GM18907 (cell line): ENCODE results near the gene EPAS1.

Source experiments
- ATAC-seq: cut with Tn5 transposase; IDR thresholded peaks from one replicate; pipeline ENCODE4 v1.9.1; 2021; ENCODE audit warnings: mild to moderate bottlenecking, moderate library complexity; ENCODE audit not compliant: unreplicated experiment

Gene EPAS1

DNA sequence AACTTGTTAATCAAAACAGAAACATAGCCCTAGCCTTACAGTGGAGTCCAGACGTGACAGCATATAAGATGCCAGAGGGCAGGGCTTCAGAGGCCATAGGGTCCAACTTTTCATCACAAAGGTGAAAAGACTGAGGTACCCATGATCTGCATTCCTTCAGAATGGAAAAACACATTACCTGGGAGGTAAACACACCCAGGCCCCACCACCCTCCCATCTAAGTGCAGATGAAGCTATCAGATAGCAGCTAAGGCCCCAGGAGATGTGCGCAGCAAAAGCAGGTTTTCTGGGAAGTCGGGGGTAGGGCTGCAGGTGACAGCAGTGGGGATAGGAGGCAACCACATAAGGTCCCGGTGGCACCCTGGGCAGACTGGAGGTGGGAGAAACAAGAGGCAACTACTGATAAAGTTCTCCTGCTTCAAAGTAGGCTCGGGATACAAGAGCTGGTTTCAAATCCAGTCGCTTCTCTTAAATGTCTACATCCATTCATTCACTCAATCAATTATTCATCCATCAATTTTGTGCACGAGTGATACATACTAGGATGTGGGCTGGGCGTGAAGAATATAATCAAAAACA lies 107.1 kb downstream of the EPAS1 start:
- ATAC-seq = no peak

DNA sequence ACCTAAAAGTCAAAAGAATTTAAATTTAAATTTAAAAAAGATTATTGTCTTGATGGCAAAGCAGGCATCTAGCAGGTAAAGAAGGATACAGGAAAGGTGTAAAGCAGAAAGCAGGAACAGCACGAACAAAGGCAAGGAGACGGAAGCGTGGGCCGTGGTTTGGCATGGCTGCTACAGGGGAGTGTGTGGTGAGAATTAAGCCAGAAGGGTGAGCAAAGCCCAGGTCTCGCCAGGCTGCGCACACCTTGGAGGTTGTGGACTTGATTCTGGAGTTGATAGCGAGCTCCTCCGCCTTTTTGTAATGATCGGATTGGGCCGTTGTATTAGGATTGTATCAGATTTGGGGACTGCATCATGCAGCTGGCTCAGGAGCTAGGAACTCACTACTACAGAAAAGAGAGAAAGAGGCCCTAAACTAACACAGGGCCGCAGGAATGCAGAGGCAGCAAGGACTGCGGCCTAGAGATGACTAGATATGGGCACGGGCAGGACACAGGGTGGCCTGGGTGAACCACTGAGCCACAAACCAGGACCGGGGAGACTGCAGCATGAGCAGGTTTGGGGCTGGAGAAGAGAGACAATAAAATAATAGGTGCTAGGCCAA lies 110.7 kb downstream of the EPAS1 start:
- ATAC-seq = no peak

DNA sequence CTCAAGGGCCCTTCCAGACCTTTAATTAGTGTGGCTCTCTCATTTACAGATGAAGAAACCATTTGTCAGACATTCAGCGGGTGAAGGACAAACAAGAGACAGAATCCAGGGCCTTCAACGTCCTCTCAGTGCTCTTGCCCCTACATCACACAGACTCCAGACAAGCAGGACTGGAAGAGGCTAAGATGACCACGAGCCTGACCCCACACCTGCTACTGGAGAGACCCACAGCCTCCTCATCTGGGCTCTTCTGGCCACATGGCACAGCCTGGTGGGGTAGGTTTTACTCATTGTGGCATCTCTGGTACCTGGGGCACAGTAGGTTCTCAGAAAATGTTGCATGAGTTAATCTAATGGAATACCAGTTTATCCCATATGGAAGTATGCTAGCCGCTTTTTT lies 112.5 kb downstream of the EPAS1 start:
- no peak for ATAC-seq

DNA sequence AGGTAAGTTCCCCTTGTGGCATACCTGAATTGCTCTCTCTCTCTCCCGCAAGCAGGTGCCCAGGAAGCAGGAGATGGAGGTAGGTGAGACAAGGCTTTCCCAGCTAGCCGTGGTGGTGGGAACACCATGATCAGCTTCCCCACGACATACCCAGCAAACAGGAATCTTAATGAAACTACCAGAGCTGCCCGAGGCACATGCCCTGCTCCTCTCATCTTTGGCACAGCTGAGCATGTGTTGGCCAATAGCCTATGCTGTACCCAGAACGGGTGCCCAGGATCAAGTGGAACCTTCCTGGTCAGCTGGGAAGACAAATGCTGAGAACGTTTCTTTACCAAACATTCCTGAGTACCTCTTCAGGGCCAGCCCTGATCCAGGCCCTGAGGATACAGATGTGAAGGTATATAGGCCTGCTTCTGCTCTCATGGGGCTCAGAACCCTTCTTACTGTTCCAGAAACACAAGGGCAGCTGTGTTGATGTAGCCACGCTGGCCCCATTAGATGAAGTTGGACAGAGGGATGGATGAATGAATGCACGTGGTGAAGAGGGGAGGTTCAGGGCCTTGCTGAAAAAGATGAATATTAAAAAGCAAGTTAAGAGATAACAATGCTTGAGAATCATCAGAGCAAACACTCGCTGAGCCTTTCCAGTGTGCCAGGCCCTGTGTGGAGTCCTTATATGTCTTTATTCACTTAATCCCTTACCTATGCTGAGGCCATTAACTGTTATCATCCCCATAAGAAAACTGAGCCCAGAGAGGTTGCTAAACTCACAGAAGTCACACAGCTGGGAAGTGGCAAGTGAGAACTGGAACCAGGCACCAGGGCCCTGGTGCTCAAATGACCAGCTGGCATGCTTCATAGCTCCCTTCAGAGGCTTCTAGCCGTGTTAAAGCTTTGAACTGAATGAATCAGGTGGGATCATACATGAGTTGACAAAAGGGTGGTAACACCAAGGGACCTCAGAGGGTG lies 113.4 kb downstream of the EPAS1 start:
- no peak for ATAC-seq

DNA sequence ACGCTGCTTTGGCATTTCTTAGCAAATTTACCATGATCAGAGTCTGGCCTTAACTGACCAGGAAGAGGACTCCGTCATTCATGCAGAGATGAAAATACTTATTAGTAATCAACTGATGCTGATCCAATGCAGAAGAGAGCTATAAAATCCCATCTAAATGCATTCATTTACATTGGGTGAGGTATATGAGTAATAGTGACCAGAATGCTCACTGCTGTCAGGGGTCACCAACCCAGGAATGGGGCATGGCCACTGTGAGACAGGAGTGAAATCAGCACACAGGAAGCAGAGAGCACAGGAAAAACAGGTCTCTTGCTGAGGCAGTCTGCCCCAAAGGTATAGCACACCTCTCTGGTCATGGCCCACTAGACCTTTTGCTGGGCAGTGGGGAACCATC lies 114.0 kb downstream of the EPAS1 start:
- no peak for ATAC-seq

DNA sequence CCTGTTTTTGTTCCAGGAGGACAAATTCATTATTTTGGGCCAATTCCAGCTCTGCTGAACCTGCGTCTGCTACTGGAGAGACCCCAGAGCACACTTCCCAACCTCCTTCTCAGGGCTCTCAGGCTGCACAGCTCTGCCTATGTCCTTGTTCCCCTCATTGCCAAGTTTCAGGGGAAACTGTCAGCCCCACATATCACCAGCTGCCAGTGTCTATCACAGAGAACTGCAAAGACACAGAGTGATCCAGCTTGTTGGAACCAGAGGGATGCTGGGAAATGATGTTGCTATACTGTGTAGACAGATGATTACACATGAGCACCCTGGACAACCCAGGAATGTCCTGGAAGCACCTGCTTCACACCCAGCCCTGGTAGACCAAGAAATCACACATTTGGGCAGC lies 114.8 kb downstream of the EPAS1 start:
- no peak for ATAC-seq

DNA sequence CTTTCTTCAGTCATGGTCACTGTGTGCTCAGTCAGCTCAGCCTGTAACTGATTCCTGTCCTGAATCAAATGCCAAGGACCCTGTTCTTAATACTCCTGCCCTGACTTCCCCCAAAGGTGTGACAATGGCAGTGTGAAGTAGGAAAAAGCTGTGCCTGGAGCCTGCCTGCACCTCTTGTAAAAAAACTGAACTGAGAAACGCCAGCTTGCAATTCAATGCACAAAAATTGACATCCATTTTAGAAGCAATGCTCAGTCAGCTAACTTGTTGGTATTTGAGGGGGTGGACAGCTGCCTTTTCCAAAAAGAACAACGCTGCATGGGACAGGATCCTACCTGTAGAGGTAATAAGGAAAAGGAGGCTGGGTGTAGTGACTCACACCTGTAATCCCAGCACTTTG lies 115.9 kb downstream of the EPAS1 start:
- no peak for ATAC-seq

DNA sequence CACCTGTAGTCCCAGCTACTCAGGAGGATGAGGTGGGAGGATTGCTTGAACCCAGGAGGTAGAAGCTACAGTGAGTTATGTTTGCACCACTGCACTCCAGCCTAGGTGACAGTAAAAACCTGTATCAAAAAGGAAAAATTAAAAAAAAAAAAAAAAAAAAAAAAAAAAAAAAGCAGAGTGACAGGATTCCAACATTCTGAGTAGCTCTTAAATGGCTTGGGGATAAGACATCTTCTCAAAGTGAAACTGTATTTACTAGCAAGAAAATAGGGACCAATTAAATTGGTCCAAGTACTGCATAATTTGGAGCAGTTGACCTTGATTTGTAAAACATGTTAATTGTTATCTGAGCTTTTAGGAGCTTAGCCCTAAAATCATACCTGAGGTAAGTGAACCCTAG lies 116.4 kb downstream of the EPAS1 start:
- no peak for ATAC-seq

DNA sequence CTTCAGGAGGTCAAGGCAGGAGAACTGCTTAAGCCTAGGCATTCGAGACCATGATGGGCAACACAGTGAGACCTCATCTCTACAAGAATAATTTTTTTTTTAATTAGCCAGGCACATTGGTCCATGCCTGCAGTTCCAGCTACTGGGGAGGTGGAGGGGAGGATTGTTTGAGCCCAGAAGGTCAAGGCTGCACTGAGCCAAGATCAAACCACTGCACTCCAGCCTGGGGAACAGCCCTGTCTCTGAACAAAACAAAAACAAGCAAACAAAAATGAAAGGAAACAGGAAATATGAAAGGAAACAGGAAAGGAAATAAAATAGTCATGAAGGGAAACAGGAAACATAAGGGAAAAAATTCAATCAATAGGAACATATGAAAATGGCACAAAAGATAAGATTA lies 117.5 kb downstream of the EPAS1 start:
- ATAC-seq = no peak

DNA sequence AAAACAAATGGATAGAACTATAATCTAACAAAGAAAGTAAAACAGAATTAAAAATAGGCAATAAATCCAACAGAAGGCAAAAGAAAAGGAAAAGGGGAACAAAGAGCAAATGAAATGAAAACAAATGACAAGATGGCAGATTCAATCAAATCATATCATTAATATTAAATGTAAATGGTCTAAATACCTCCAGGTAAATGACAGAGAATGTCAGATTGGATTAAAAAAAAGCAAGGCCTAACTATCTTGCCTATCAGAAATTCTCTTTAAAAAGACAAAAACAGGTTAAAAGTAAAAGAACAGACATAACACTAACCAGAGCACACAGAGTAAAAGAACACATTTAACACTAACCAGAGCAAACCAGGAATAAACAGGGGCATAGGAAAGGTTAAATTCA lies 119.1 kb downstream of the EPAS1 start:
- no peak for ATAC-seq

DNA sequence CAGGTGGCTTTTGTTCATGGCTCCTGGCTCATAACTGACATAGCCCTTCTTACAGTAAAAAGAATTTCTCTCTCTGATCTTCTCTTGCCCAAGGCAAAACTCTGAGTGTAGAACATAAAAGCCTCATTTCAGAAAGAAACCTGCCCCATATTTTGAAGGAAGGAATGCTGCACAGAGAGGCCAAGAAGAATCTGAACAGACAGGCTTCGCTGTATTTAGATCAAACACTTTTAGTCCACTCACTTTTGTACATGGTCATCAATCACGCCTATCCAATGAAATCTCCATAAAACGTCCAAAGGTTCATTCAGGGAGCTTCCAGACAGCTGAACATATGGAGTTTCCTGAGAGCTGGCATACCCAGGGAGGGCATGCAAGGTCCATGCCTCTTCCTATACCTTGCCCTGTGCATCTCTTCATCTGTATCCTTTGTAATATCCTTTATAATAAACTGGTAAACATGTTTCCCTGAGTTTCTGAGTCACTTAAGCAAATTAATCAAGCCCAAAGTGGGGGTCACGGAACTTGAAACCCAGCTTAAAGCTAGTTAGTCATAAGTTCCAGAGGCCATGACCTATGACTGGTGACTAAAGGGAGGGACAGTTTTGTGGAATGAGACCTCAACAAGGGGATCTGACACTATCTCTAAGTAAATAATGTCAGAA lies 119.7 kb downstream of the EPAS1 start:
- ATAC-seq = no peak

DNA sequence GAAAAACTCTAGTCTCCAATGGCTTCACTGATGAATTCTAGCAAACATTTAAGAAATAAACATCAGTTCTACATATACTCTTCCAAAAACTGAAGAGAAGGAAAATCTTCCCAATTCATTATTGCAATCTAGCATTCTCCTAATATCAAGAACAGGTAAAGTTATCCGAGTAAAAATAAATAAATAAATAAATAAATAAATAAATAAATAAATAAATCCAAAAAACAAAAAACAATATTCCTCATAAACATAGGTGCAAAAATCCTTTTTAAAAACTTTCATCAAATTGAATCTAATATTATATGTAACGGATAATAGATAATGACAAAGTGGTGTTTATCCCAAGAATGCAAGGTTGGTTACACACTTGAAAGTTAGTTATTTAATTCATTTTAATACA lies 123.7 kb downstream of the EPAS1 start:
- no peak for ATAC-seq

DNA sequence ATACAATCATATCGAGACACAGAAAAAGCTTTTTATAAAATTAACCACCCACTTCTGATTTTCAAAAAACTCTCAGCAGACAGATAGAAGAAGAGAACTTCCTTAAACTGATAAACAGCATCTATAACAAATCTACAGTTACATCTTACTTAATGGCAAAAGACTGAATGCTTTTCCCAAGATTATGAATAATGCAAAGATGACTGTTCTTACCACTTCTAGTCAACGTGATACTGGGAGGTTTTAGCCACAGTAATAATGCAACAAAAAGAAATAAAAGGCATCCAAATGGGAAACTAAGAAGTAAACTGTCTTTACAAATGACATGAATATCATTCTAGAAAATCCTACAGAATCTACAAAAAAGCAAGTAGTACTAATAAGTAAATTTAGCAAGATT lies 124.2 kb downstream of the EPAS1 start:
- no peak for ATAC-seq

DNA sequence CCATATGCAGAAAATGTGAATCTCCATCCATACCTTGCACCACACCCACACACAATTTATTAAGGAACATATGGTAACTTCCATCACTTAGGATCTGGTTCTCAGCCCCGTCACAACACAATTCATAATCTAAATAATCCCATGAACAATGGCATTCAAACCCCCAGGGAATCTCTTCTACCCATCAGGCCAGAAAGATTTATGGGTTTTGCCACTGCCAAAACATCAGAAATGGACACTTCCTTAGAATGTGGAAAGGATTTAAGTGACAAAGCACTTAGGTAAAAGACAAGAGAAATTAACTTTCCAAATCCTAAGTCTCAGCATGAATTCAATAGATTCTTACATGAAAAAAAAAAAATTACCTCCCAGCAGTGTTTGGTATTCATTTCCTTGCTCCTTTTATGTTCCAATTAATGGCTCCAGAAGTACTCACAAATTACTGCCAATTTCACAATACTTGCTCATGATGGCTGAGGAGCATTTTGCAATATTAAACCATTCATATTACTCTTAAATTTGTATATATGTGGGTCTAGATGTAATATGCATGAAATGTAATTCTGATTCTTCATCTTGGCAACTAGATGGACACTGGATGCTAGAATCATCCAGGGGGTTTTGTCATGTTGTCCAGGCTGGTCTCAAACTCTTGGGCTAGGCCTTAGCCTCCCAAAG lies 125.6 kb downstream of the EPAS1 start:
- ATAC-seq = no peak

DNA sequence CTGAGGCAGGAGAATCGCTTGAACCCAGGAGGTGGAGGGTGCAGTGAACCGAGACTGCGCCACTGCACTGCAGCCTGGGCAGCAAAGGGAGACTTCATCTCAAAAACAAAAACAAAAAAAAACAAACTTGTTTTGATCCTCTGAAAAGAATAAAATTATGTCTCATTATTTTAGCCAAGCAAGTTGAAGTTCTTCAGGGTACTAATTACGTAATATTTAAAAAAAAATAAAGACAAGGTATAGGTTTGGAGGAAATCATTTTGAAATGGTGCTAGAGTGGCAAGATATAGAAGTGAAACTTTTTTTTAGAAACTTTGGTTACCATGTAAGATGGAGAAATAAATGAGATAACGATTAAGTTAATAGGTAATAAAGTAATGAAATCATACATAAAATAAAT lies 127.7 kb downstream of the EPAS1 start:
- ATAC-seq = no peak

DNA sequence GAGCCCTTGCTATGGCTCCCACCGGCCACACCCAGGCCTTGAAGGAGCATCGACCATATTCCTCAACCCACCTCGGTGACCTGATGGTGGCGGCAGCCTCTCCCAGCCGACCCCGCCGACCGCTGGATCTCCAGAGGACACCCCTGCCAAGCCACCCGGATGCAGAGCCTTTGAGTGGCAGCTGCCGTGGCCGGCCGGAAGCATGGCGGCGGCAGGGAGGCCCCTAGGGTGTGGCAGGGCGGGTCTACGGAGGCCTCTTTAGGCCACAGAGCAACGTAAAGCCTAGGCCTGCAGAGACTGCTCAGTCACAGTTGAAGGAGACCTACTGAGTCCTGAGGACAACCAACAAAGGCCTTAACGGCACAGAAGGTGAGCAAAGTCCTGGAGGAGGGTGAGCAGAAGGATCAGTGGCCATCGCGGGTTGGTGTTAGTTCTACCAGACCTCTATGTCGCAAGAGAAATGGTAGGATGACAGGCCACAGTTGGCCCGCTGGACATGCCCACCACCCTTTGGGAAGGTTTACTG lies 131.8 kb downstream of the EPAS1 start:
- no peak for ATAC-seq

DNA sequence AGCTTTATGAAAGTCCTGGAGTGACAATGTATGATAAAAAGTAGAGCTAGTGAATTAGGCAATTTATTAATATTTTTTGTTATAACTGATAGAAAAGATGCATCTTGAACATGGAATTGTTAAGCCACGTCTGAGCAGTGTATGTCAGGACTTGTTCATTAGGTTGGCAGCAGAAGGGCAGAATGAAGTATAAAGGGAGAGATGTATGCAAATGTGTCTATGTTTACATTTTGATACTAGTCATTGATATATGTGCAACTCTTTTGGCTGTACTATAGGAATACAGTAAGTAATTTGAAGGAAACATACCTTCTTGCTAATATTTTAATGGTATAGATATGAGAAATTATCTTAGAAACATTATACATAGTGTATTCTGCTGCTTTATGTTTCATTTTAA lies 133.2 kb downstream of the EPAS1 start:
- no peak for ATAC-seq

DNA sequence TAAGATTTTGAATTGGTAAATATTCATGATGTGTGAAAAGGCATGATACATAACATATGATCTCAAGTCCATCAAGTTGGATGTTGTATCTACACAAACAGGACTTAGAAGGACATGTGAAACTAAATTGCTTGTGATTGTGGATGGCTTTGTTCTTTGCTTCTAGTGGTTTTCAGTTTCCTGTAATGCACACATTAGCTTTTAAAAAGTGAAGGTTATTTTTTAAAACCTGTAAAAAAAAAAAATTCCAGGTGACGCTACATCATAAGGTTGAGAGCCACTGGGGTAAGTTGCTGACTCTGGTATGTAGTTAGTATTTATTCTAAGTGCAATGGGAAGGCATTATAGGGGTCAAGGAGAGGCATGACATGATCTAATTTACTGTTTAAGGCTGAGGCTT lies 133.8 kb downstream of the EPAS1 start:
- no peak for ATAC-seq

DNA sequence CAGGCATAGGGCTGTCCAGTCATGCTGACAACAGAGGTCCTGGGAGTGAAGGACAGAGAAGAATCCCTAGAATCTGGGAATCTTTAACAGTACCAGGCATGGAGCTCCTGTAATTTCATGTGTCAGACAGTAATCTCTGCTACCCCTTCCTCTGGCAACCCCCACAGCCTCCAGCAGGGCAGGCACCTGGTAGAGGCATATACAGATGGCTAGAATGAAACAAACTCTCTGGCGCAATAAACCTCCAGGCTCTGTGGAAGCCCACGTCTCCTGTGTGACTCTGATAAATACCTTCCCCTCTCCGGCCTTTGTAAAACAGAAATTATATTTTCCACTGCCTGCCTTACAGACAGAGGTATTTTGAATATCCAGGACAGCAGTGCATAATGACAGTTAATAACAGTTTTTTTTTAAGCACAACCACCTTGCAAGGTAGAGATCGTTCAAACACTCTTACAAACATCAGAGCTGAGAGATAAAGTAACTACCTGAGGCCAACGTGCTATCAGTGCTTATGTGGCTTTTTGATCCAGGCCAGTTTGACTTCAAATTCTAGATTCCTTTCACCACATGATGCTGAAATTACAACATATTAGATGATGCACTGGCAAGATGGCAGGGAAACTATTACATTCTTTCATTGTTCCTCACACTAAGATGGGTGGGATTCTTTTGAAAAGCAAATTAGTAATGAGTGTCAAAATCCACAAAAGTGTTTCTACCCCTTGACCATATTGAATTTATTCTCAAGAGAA lies 134.5 kb downstream of the EPAS1 start:
- no peak for ATAC-seq

DNA sequence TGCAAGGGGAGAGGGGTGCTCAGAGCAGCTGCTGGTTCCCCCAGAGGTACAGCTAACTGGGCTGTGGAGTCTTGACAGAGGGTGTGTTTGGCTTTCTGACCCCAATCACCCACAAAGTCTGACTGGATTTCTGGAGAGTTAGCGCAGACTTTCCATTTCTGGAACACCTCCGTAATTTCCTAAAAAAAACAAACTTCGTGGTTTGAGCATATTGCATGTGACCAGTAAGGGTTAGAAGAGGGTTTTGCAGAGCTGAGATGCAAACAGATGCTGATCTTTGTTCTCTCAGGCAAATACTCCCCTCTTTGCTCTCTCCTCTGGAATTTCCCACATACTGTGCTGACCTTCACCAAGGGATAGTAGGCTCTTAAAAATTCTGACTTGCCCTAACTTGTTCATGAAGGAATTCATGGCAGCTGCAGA lies 137.7 kb downstream of the EPAS1 start:
- ATAC-seq = no peak
